ENCODE results near the gene ZNF92.

ZNF92 gene

GRCh38 chr7:65381742-65382141 lies 8.1 kb downstream of the ZNF92 start:
- Histone ChIP-seq H4K20me1 (ENCODE audit: insufficient read depth, low read length) (peaks cover 85% of the 10 kb centered on the region), H3K9ac (ENCODE audit: low read depth, low read length) (no peak overlapping the region), H3K4me2 (ENCODE audit: insufficient read depth, low read length) (peak overlapping the region; percentile 20; the same call in 1 of the 2 replicates), H2AFZ (ENCODE audit: low read depth, low read length) (no peak overlapping the region), H3K27me3 (ENCODE audit: insufficient read depth, low read length, poor library complexity) (no peaks in the 10 kb centered on the region), H3K27ac (ENCODE audit: low read length) (no peak overlapping the region), H3K36me3 (ENCODE audit: insufficient read depth, low read length) (peaks cover 54% of the 10 kb centered on the region), H3K4me3 (ENCODE audit: low read depth in 1 of 2, low read length in 2 of 2) (no peak overlapping the region), H3K9me3 (ENCODE audit: insufficient read depth, low read length, severe bottlenecking) (no peaks in the 10 kb centered on the region), H3K4me1 (ENCODE audit: insufficient read depth, low read length) (peaks cover 37% of the 10 kb centered on the region), H3K79me2 (ENCODE audit: insufficient read depth, low read length) (peaks cover 99% of the 10 kb centered on the region)
- DNase-seq (no peak), ATAC-seq (ENCODE audit: insufficient read depth, low read depth) (no peak)
- TF ChIP-seq EZH2 (IDR thresholded peaks at IDR 0.05; ENCODE audit: borderline replicate concordance, low read depth, low read length, severe bottlenecking) (no peak), CTCF (IDR thresholded peaks at IDR 0.05; ENCODE audit: borderline replicate concordance, extremely low read depth, low read length, poor library complexity, severe bottlenecking) (no peak)

- H3K4me1 ChIP-seq (ENCODE audit: insufficient read depth, low read length): peaks cover 31% of the 10 kb centered on the region
- ATAC-seq (ENCODE audit: insufficient read depth, low read depth): no peak
- no peak for DNase-seq
- no peak overlapping the region for H3K27ac ChIP-seq (ENCODE audit: low read length)
- H3K9me3 ChIP-seq (ENCODE audit: insufficient read depth, low read length, severe bottlenecking): no peaks in the 10 kb centered on the region
- no peak overlapping the region for H3K4me3 ChIP-seq (ENCODE audit: low read depth in 1 of 2, low read length in 2 of 2)
- peaks cover 98% of the 10 kb centered on the region for H3K79me2 ChIP-seq (ENCODE audit: insufficient read depth, low read length)
- no peak for TF ChIP-seq CTCF (IDR thresholded peaks at IDR 0.05; ENCODE audit: borderline replicate concordance, extremely low read depth, low read length, poor library complexity, severe bottlenecking)
- TF ChIP-seq EZH2 (IDR thresholded peaks at IDR 0.05; ENCODE audit: borderline replicate concordance, low read depth, low read length, severe bottlenecking): no peak
- peak overlapping the region; percentile 6; the same call in 1 of the 2 replicates for H3K4me2 ChIP-seq (ENCODE audit: insufficient read depth, low read length)
- no peak overlapping the region for H3K9ac ChIP-seq (ENCODE audit: low read depth, low read length)
- no peak overlapping the region for H2AFZ ChIP-seq (ENCODE audit: low read depth, low read length)
- H4K20me1 ChIP-seq (ENCODE audit: insufficient read depth, low read length): peaks cover 83% of the 10 kb centered on the region
- no peaks in the 10 kb centered on the region for H3K27me3 ChIP-seq (ENCODE audit: insufficient read depth, low read length, poor library complexity)
- H3K36me3 ChIP-seq (ENCODE audit: insufficient read depth, low read length): peaks cover 53% of the 10 kb centered on the region
Measured at GRCh38 chr7:65382452-65382851, 8.8 kb downstream of the ZNF92 start.

GRCh38 chr7:65387891-65388290 lies 14.2 kb downstream of the ZNF92 start:
- no peak overlapping the region for H3K9ac ChIP-seq (ENCODE audit: low read depth, low read length)
- H3K4me1 ChIP-seq (ENCODE audit: insufficient read depth, low read length): 0 out of 2 replicates have a peak, but pooled peaks cover 2% of the 10 kb centered on the region
- peaks cover 93% of the 10 kb centered on the region for H3K79me2 ChIP-seq (ENCODE audit: insufficient read depth, low read length)
- peaks cover 38% of the 10 kb centered on the region for H4K20me1 ChIP-seq (ENCODE audit: insufficient read depth, low read length)
- no peak overlapping the region for H2AFZ ChIP-seq (ENCODE audit: low read depth, low read length)
- no peak overlapping the region for H3K4me3 ChIP-seq (ENCODE audit: low read depth in 1 of 2, low read length in 2 of 2)
- H3K27me3 ChIP-seq (ENCODE audit: insufficient read depth, low read length, poor library complexity): no peaks in the 10 kb centered on the region
- no peak overlapping the region for H3K27ac ChIP-seq (ENCODE audit: low read length)
- peaks cover 70% of the 10 kb centered on the region for H3K36me3 ChIP-seq (ENCODE audit: insufficient read depth, low read length)
- H3K9me3 ChIP-seq (ENCODE audit: insufficient read depth, low read length, severe bottlenecking): peaks cover 3% of the 10 kb centered on the region
- no peak overlapping the region for H3K4me2 ChIP-seq (ENCODE audit: insufficient read depth, low read length)
- no peak for DNase-seq
- ATAC-seq (ENCODE audit: insufficient read depth, low read depth): no peak
- no peak for TF ChIP-seq CTCF (IDR thresholded peaks at IDR 0.05; ENCODE audit: borderline replicate concordance, extremely low read depth, low read length, poor library complexity, severe bottlenecking)
- TF ChIP-seq EZH2 (IDR thresholded peaks at IDR 0.05; ENCODE audit: borderline replicate concordance, low read depth, low read length, severe bottlenecking): no peak

- Histone ChIP-seq H3K9me3 (ENCODE audit: insufficient read depth, low read length, severe bottlenecking) (peaks cover 14% of the 10 kb centered on the region), H3K4me1 (ENCODE audit: insufficient read depth, low read length) (no peaks in the 10 kb centered on the region), H3K36me3 (ENCODE audit: insufficient read depth, low read length) (peaks cover 81% of the 10 kb centered on the region), H3K9ac (ENCODE audit: low read depth, low read length) (no peak overlapping the region), H2AFZ (ENCODE audit: low read depth, low read length) (no peak overlapping the region), H3K79me2 (ENCODE audit: insufficient read depth, low read length) (peaks cover 93% of the 10 kb centered on the region), H3K27ac (ENCODE audit: low read length) (no peak overlapping the region), H3K4me3 (ENCODE audit: low read depth in 1 of 2, low read length in 2 of 2) (no peak overlapping the region), H4K20me1 (ENCODE audit: insufficient read depth, low read length) (peaks cover 11% of the 10 kb centered on the region), H3K27me3 (ENCODE audit: insufficient read depth, low read length, poor library complexity) (no peaks in the 10 kb centered on the region), H3K4me2 (ENCODE audit: insufficient read depth, low read length) (no peak overlapping the region)
- TF ChIP-seq CTCF (IDR thresholded peaks at IDR 0.05; ENCODE audit: borderline replicate concordance, extremely low read depth, low read length, poor library complexity, severe bottlenecking) (no peak), EZH2 (IDR thresholded peaks at IDR 0.05; ENCODE audit: borderline replicate concordance, low read depth, low read length, severe bottlenecking) (no peak)
- DNase-seq (no peak), ATAC-seq (ENCODE audit: insufficient read depth, low read depth) (no peak)
Measured at GRCh38 chr7:65390588-65390987, 16.9 kb downstream of the ZNF92 start.
